HepG2 (cell line): ENCODE results near the gene TSTD2. TPM values are rescaled to one million over a fixed set of nuclear protein-coding genes. Genes with fewer than 3 reads are reported as not detected.

Experiments used
- ATAC-seq: fragments of 200-7000 bp; cut with Tn5 transposase; 3 replicates; pipeline ENCODE4 v1.9.1; 2020; ENCODE audit warnings: mild to moderate bottlenecking, moderate library complexity
- BruUV-seq: library from RNA; stranded (reverse); fragments of 400-500 nt; replicated peaks from 2 replicates; lab custom pipeline; 2021; lab: Mats Ljungman, UMichigan
- CTCF ChIA-PET: fragments of 300-600 bp; formaldehyde crosslinking; extraction: SDS; loops from one replicate; lab custom pipeline; 2021; ENCODE audit warnings: low total read pairs, inconsistent platforms, low intra/inter-chr PET ratio; lab: Yijun Ruan, JAX
- POLR2A ChIA-PET: fragments of 350-600 bp; sonication (Branson Sonifier 250); formaldehyde crosslinking; loops from one replicate; lab custom pipeline; 2020; ENCODE audit warnings: antibody characterized with exemption, inconsistent platforms; lab: Yijun Ruan, JAX
- DNase-seq: peaks from one replicate; pipeline ENCODE4 v3.0.0-alpha.2; 2015; ENCODE audit warnings: low spot score
- FAIRE-seq: peaks from 3 replicates; lab custom pipeline; 2011; peaks lifted over from hg19 to GRCh38; lab: Jason Lieb, UNC
- H2AFZ ChIP-seq: one replicate; pipeline ENCODE4 v1.6.1; 2011; ENCODE audit warnings: low read length, inconsistent platforms
- H3K27ac ChIP-seq: fragments of 300-600 bp; 3 replicates; pipeline ENCODE4 v1.8.0; 2011; ENCODE audit warnings: mixed run types, mild to moderate bottlenecking, mixed read lengths, low read length, inconsistent platforms; ENCODE audit not compliant: insufficient read depth; ENCODE audit errors: extremely low read length
- H3K27me3 ChIP-seq, 2 experiments: fragments of 200-600 bp in 1 of 2; 2 replicates in 1 of 2; 3 replicates in 1 of 2; pipeline versions ENCODE4 v1.6.0 to v1.8.0; 2011; ENCODE audit warnings: low read length in 2 of 2, mild to moderate bottlenecking in 2 of 2, moderate library complexity in 2 of 2, inconsistent platforms in 1 of 2; ENCODE audit not compliant: insufficient read depth in 2 of 2, control insufficient read depth in 1 of 2
- H3K36me3 ChIP-seq, 2 experiments: fragments of 200-600 bp in 1 of 2; replicated peaks in 1 of 2; 2 replicates in 1 of 2; 3 replicates in 1 of 2; pipeline versions ENCODE4 v1.5.1 to v1.8.0; 2011; ENCODE audit warnings: low read length in 2 of 2, inconsistent platforms in 1 of 2; ENCODE audit not compliant: insufficient read depth in 2 of 2, control insufficient read depth in 1 of 2
- H3K4me1 ChIP-seq: 2 replicates; pipeline ENCODE4 v1.5.1; 2012; ENCODE audit warnings: low read length, inconsistent platforms; ENCODE audit not compliant: insufficient read depth
- H3K4me2 ChIP-seq: 2 replicates; pipeline ENCODE4 v1.6.0; 2011; ENCODE audit warnings: low read depth, low read length, inconsistent platforms
- H3K4me3 ChIP-seq, 3 experiments: fragments of 200-600 bp in 1 of 3; sonication (generic), shearing (Covaris generic) in 1 of 3; replicated peaks in 1 of 3; 2 replicates each; pipeline ENCODE4 v1.5.1; 2011 to 2016; ENCODE audit warnings: low read length in 3 of 3, inconsistent platforms in 2 of 3, low read depth in 2 of 3, mild to moderate bottlenecking in 2 of 3, control low read depth in 1 of 3, mixed read lengths in 1 of 3; ENCODE audit not compliant: insufficient read depth in 1 of 3
- H3K79me2 ChIP-seq: one replicate; pipeline ENCODE4 v1.6.1; 2011; ENCODE audit warnings: low read length, inconsistent platforms; ENCODE audit not compliant: insufficient read depth
- H3K9ac ChIP-seq: 2 replicates; pipeline ENCODE4 v1.6.0; 2011; ENCODE audit warnings: mild to moderate bottlenecking, low read depth, low read length, inconsistent platforms; ENCODE audit not compliant: insufficient read depth
- H3K9me3 ChIP-seq: 2 replicates; pipeline ENCODE4 v1.5.1; 2012; ENCODE audit warnings: mild to moderate bottlenecking, low read length
- H4K20me1 ChIP-seq: 2 replicates; pipeline ENCODE4 v1.6.0; 2011; ENCODE audit warnings: inconsistent platforms, mild to moderate bottlenecking, low read length, moderate library complexity; ENCODE audit not compliant: insufficient read depth
- ATF7 ChIP-seq, 2 experiments: fragments of 450-650 bp in 1 of 2; sonication (generic) in 1 of 2; formaldehyde crosslinking in 1 of 2; IDR thresholded peaks; 2 replicates each; pipeline versions ENCODE4 v1.4.0 to v1.6.1; 2016 to 2020; ENCODE audit warnings: antibody characterized with exemption in 1 of 2, mild to moderate bottlenecking in 1 of 2, missing genetic modification reagents in 1 of 2
- FOXK2 ChIP-seq: fragments of 450-650 bp; IDR thresholded peaks from 2 replicates; pipeline ENCODE4 v1.6.1; 2016
- HNRNPK ChIP-seq: fragments of 200-400 bp; formaldehyde crosslinking; IDR thresholded peaks from 2 replicates; pipeline ENCODE4 v1.6.1; 2018; ENCODE audit warnings: low read length, low read depth, moderate library complexity, mild to moderate bottlenecking; ENCODE audit not compliant: poor library complexity, severe bottlenecking
- MTA1 ChIP-seq: sonication (generic); formaldehyde crosslinking; IDR thresholded peaks from 2 replicates; pipeline ENCODE4 v1.4.0; 2020; ENCODE audit warnings: missing genetic modification reagents, mild to moderate bottlenecking, borderline replicate concordance
- PATZ1 ChIP-seq: sonication (generic); formaldehyde crosslinking; IDR thresholded peaks from 2 replicates; pipeline ENCODE4 v1.4.0; 2020; ENCODE audit warnings: missing genetic modification reagents
- PAWR ChIP-seq: sonication (generic); formaldehyde crosslinking; IDR thresholded peaks from 2 replicates; pipeline ENCODE4 v1.4.0; 2020; ENCODE audit warnings: missing genetic modification reagents, mild to moderate bottlenecking, borderline replicate concordance
- PAXIP1 ChIP-seq: sonication (generic); formaldehyde crosslinking; conservative IDR thresholded peaks from 2 replicates; pipeline ENCODE4 v1.4.0; 2020; ENCODE audit warnings: mild to moderate bottlenecking, missing genetic modification reagents, moderate library complexity
- PRMT3 ChIP-seq: sonication (generic); formaldehyde crosslinking; IDR thresholded peaks from 2 replicates; pipeline ENCODE4 v1.8.1; 2022; ENCODE audit warnings: low read depth, mild to moderate bottlenecking, moderate library complexity, missing genetic modification reagents, borderline replicate concordance
- REPIN1 ChIP-seq: sonication (generic); formaldehyde crosslinking; IDR thresholded peaks from 2 replicates; pipeline ENCODE4 v1.8.0; 2022; ENCODE audit warnings: missing genetic modification reagents, low read depth, mild to moderate bottlenecking, borderline replicate concordance
- SALL1 ChIP-seq: sonication (generic); formaldehyde crosslinking; IDR thresholded peaks from 2 replicates; pipeline ENCODE4 v1.8.0; 2022; ENCODE audit warnings: mild to moderate bottlenecking, missing genetic modification reagents
- TOPORS ChIP-seq: sonication (generic); formaldehyde crosslinking; IDR thresholded peaks from 2 replicates; pipeline ENCODE4 v1.8.0; 2023; ENCODE audit warnings: mild to moderate bottlenecking, missing genetic modification reagents
- TSC22D2 ChIP-seq: sonication (generic); formaldehyde crosslinking; IDR thresholded peaks from 2 replicates; pipeline ENCODE4 v1.5.1; 2020; ENCODE audit warnings: missing genetic modification reagents, mild to moderate bottlenecking, borderline replicate concordance
- ZMYM2 ChIP-seq: sonication (generic); formaldehyde crosslinking; IDR thresholded peaks from 2 replicates; pipeline ENCODE4 v1.8.0; 2022; ENCODE audit warnings: mild to moderate bottlenecking, missing genetic modification reagents
- ZNF343 ChIP-seq: sonication (generic); formaldehyde crosslinking; IDR thresholded peaks from 2 replicates; pipeline ENCODE4 v1.4.0; 2020; ENCODE audit warnings: mild to moderate bottlenecking, missing genetic modification reagents
- ZNF597 ChIP-seq: sonication (generic); formaldehyde crosslinking; IDR thresholded peaks from 2 replicates; pipeline ENCODE4 v1.5.0; 2020; ENCODE audit warnings: missing genetic modification reagents
- ZNF703 ChIP-seq: sonication (generic); formaldehyde crosslinking; IDR thresholded peaks from 2 replicates; pipeline ENCODE4 v1.5.1; 2020; ENCODE audit warnings: missing genetic modification reagents, mild to moderate bottlenecking, moderate library complexity, borderline replicate concordance
- WGBS: methylation state at CpG from one replicate; pipeline ENCODE4 v1.1.6; 2017; ENCODE audit warnings: low lambda C conversion rate; 5-methylcytosine and 5-hydroxymethylcytosine counted together
- in situ Hi-C: cut with HindIII; loops from 2 replicates; pipeline ENCODE4 v1.10.0; 2017; ENCODE audit warnings: low pct_unique_long_range_greater_than_20kb; ENCODE audit not compliant: extremely low pct_ligation_motif_present
- intact Hi-C: fragments of 100-400 bp; cut with micrococcal nuclease; formaldehyde crosslinking; loops from one replicate; pipeline ENCODE4 v1.10.0; 2022; ENCODE audit not compliant: unreplicated experiment
- polyA plus RNA-seq, 8 experiments: library from polyadenylated mRNA; depleted of rRNA in 3 of 8; stranded (reverse) in 7 of 8; unstranded in 1 of 8; fragments of >200 nt; fragmentation: Illumina TruSeq in 4 of 8; extraction: Trizol in 4 of 8; gene quantifications; 2 replicates each; pipeline versions ENCODE4 v1.2.1 to v1.2.3, GENCODE V29; 2011 to 2016; ENCODE audit warnings: low read depth in 4 of 8, missing spikeins in 1 of 8, mixed read lengths in 1 of 8; ENCODE audit not compliant: insufficient read depth in 1 of 8
- total RNA-seq, 5 experiments: library from RNA; depleted of rRNA; stranded (reverse); fragments of >200 nt; fragmentation: Illumina TruSeq; extraction: Trizol; gene quantifications; 2 replicates each; pipeline ENCODE4 v1.2.3, GENCODE V29; 2016; ENCODE audit warnings: low read depth in 1 of 5

Gene TSTD2
- total and polyA plus RNA-seq, 2 of the 13 experiments (the other 11 are each of a cell fraction or from before 2014, with no cell fraction given), result 16.0 to 23.1 TPM

- Histone ChIP-seq H4K20me1 (peaks cover 6% of the 10 kb centered on the region), H3K9ac (peak overlapping the region; percentile 97), H3K79me2 (peaks cover 72% of the 10 kb centered on the region), H3K4me2 (peak overlapping the region; percentile 93), H3K4me3 (peak overlapping the region; percentile 89 to 96 (median 89)), H2AFZ (peak overlapping the region; percentile 54), H3K36me3 (no peaks in the 10 kb centered on the region), H3K27me3 (peaks cover 0 to 8% of the 10 kb centered on the region in 2 experiments; a peak in 1 of 5 replicates), H3K4me1 (peaks cover 43% of the 10 kb centered on the region), H3K27ac (peak overlapping the region; percentile 98), H3K9me3 (no peaks in the 10 kb centered on the region)
- DNase-seq, result no peak
- ATAC-seq, result peak; percentile 3; the same call in 1 of the 3 replicates
- in situ Hi-C loops, result no loop called here
- TSS peak; percentile 91 for BruUV-seq
- intact Hi-C loops, result loop anchor here (10.0 kb wide), 1 partner anchor 352 kb away; the partner anchor contains the start of gene ANP32B
- CTCF ChIA-PET, result no interaction called here
- POLR2A ChIA-PET, result interaction anchor here (0.7 to 2.5 kb wide), 22 partner anchors 9 to 778 kb away, joined by 3 to 20 read pairs (median 6); partner anchors contain the start of genes ANP32B, NANS, TMOD1 and TRMO
- 1% methylated on average over 27 of the region's 27 CpGs for WGBS
- no peak for FAIRE-seq
- TF ChIP-seq TOPORS (CRISPR knock-in tag) (no peak), ZNF597 (CRISPR knock-in tag) (no peak), PRMT3 (CRISPR knock-in tag) (no peak), MTA1 (CRISPR knock-in tag) (no peak), SALL1 (CRISPR knock-in tag) (no peak), PAXIP1 (no peak), HNRNPK (no peak), ATF7 (IDR thresholded peaks at IDR 0.05) (peak; percentile 100), ATF7 (CRISPR knock-in tag; IDR thresholded peaks at IDR 0.05) (no peak; the same call in 1 of the 2 replicates), ZNF343 (CRISPR knock-in tag) (0 out of 2 replicates have a peak, but pooled peaks have one; percentile 16), REPIN1 (CRISPR knock-in tag) (no peak), ZMYM2 (peak; percentile 68; the same call in 1 of the 2 replicates), TSC22D2 (CRISPR knock-in tag) (no peak), ZNF703 (CRISPR knock-in tag) (no peak), PAWR (CRISPR knock-in tag) (no peak; the same call in 1 of the 2 replicates), PATZ1 (peak; percentile 17; the same call in 1 of the 2 replicates), FOXK2 (no peak)
Measured at GRCh38 chr9:97632248-97632984, 752 bp downstream of the TSTD2 start.
